Mesothelial cell of epicardium (in vitro differentiated cells): ENCODE data around the gene CAMTA1. TPM values are rescaled to one million over a fixed set of nuclear protein-coding genes. Genes with fewer than 3 reads are reported as not detected.

Experiments used
- DNase-seq, 2 experiments: peaks; one replicate each; pipeline ENCODE4 v3.0.0; 2021; ENCODE audit warnings: low spot score in 2 of 2; ENCODE audit not compliant: unreplicated experiment in 2 of 2
- H3K27ac Mint-ChIP-seq: 2 replicates; pipeline ENCODE4 v1.8.0; 2021; ENCODE audit warnings: mixed read lengths
- H3K27me3 Mint-ChIP-seq: 2 replicates; pipeline ENCODE4 v1.8.0; 2021; ENCODE audit warnings: low read depth, mixed read lengths
- H3K36me3 Mint-ChIP-seq: 2 replicates; pipeline ENCODE4 v1.8.0; 2021; ENCODE audit warnings: mixed read lengths
- H3K4me1 Mint-ChIP-seq: 2 replicates; pipeline ENCODE4 v1.8.0; 2021; ENCODE audit warnings: mixed read lengths
- H3K4me3 Mint-ChIP-seq: 2 replicates; pipeline ENCODE4 v1.8.0; 2021; ENCODE audit warnings: mild to moderate bottlenecking, moderate library complexity, mixed read lengths
- H3K9me3 Mint-ChIP-seq: 2 replicates; pipeline ENCODE4 v1.8.0; 2021; ENCODE audit warnings: mixed read lengths
- CTCF ChIP-seq: fragments of 200-600 bp; sonication (generic); IDR thresholded peaks from one replicate; pipeline ENCODE4 v1.5.0; 2021; ENCODE audit warnings: antibody characterized with exemption; ENCODE audit not compliant: unreplicated experiment
- total RNA-seq: library from RNA; stranded (reverse); gene quantifications from 3 replicates; pipeline ENCODE4 v1.2.1, GENCODE V29; 2021

Gene CAMTA1
- total RNA-seq, 1 donor from 2014 or later, result 70.4 TPM

- no peak overlapping the region for H3K4me3 Mint-ChIP-seq
- no peak overlapping the region for H3K27ac Mint-ChIP-seq
- peaks cover 31% of the 10 kb centered on the region for H3K27me3 Mint-ChIP-seq
- DNase-seq, result peak in 1 of 2 experiments; percentile 31
- H3K9me3 Mint-ChIP-seq, result peaks cover 20% of the 10 kb centered on the region
- no peak for TF ChIP-seq CTCF
- H3K4me1 Mint-ChIP-seq, result no peaks in the 10 kb centered on the region
- H3K36me3 Mint-ChIP-seq, result no peaks in the 10 kb centered on the region
Observed at GRCh38 chr1:7278827-7279765, 493.8 kb downstream of the CAMTA1 start.

- no peaks in the 10 kb centered on the region for H3K4me1 Mint-ChIP-seq
- DNase-seq, result peak in 1 of 2 experiments; percentile 16
- TF ChIP-seq CTCF, result no peak
- peaks cover 16% of the 10 kb centered on the region for H3K9me3 Mint-ChIP-seq
- no peaks in the 10 kb centered on the region for H3K36me3 Mint-ChIP-seq
- no peak overlapping the region for H3K4me3 Mint-ChIP-seq
- no peak overlapping the region for H3K27ac Mint-ChIP-seq
- peaks cover 31% of the 10 kb centered on the region for H3K27me3 Mint-ChIP-seq
Observed at GRCh38 chr1:7279769-7280168, 494.5 kb downstream of the CAMTA1 start.

GRCh38 chr1:7280347-7280960, 495.2 kb downstream of the CAMTA1 start:
- H3K4me1 Mint-ChIP-seq, result no peaks in the 10 kb centered on the region
- H3K9me3 Mint-ChIP-seq, result peaks cover 16% of the 10 kb centered on the region
- peaks cover 31% of the 10 kb centered on the region for H3K27me3 Mint-ChIP-seq
- no peak for DNase-seq
- H3K27ac Mint-ChIP-seq, result no peak overlapping the region
- TF ChIP-seq CTCF, result no peak
- no peaks in the 10 kb centered on the region for H3K36me3 Mint-ChIP-seq
- H3K4me3 Mint-ChIP-seq, result no peak overlapping the region

- Mint-ChIP-seq H3K9me3 (peaks cover 8% of the 10 kb centered on the region), H3K4me3 (no peak overlapping the region), H3K4me1 (no peaks in the 10 kb centered on the region), H3K27ac (no peak overlapping the region), H3K36me3 (no peaks in the 10 kb centered on the region), H3K27me3 (peaks cover 34% of the 10 kb centered on the region)
- DNase-seq, result no peak
- TF ChIP-seq CTCF, result no peak
Observed at GRCh38 chr1:7281821-7282220, 496.6 kb downstream of the CAMTA1 start.

DNA sequence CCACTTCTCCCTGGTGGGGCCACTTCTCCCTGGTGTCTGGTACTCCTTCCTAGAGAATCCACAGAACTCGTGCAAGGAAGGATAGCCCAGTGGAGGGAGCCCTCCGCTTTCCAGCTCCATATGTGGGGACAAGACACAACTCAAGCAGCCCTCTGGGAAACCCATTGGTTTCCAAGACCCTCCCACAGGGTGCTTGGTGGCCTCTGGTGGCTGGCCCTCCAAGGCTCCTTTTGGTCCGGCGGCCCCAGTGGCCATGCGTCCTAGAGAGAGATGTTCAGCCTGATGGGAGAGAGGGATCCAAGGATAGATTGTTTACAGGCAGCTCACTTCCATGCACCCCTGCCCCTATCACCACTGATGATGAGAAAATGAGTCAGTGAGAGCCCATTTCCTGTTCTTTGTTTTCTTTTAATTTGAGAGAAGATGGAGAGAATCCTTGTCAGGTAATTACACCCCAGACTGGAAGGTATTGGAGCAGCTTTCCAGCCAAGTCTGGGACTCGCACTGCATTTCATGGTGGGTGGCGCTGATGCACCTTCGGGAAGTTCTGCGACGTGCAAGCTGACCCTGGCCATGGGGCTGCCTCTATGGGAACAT, 499.7 kb downstream of the CAMTA1 start:
- TF ChIP-seq CTCF, result no peak

More for the DNA sequence above, 499.7 kb downstream of the CAMTA1 start:
- peak in 1 of 2 experiments; percentile 21 for DNase-seq
- Mint-ChIP-seq H3K27ac (no peak overlapping the region), H3K27me3 (peaks cover 42% of the 10 kb centered on the region), H3K36me3 (no peaks in the 10 kb centered on the region), H3K4me1 (no peaks in the 10 kb centered on the region), H3K4me3 (no peak overlapping the region), H3K9me3 (peaks cover 9% of the 10 kb centered on the region)
